Ovary (tissue), 9 donors: ENCODE measurements around the gene GNG8. TPM values are rescaled to one million over a fixed set of nuclear protein-coding genes. Genes with fewer than 3 reads are reported as not detected.

Experiments
- DNase-seq, 5 donors: peaks; one replicate each; pipeline ENCODE4 v3.0.0-alpha.2; 2019 to 2020
- H3K27ac ChIP-seq, 2 donors: fragments of 200-600 bp; one replicate each; pipeline versions ENCODE4 v1.5.1 to v1.8.0; 2019 to 2022
- H3K27me3 ChIP-seq: fragments of 200-600 bp; one replicate; pipeline ENCODE4 v1.8.0; 2022
- H3K36me3 ChIP-seq: fragments of 200-600 bp; sonication (generic); one replicate; pipeline ENCODE4 v1.5.1; 2019
- H3K4me1 ChIP-seq: one replicate; pipeline ENCODE4 v1.8.1; 2013; ENCODE audit warnings: mild to moderate bottlenecking, moderate library complexity; ENCODE audit not compliant: insufficient read depth
- H3K4me3 ChIP-seq: fragments of 200-600 bp; sonication (generic); one replicate; pipeline ENCODE4 v1.5.1; 2017
- H3K9me3 ChIP-seq, 2 donors: fragments of 200-600 bp in 1 of 2; sonication (generic) in 1 of 2; one replicate each; pipeline versions ENCODE4 v1.5.1 to v1.8.1; 2013 to 2019; ENCODE audit warnings: mild to moderate bottlenecking in 1 of 2, moderate library complexity in 1 of 2
- EP300 ChIP-seq: sonication (generic); formaldehyde crosslinking; IDR thresholded peaks from one replicate; pipeline ENCODE4 v1.6.1; 2017; ENCODE audit warnings: antibody characterized with exemption
- POLR2A ChIP-seq: fragments of 450-650 bp; IDR thresholded peaks from one replicate; pipeline ENCODE4 v1.6.1; 2017; ENCODE audit warnings: antibody characterized with exemption, mild to moderate bottlenecking, moderate library complexity
- WGBS, 3 donors: extraction: QIAGEN DNeasy Blood & Tissue Kit in 1 of 3; methylation state at CpG; one replicate each; pipeline versions ENCODE4 v1.1.5 to v1.1.7; 2013 to 2017; 5-methylcytosine and 5-hydroxymethylcytosine counted together
- intact Hi-C, 4 donors: fragments of 100-400 bp; cut with DNase I; formaldehyde crosslinking; loops; one replicate each; pipeline versions ENCODE4 v1.11.0 to v1.15.1; 2022 to 2023
- polyA plus RNA-seq, 2 donors: library from polyadenylated mRNA; stranded (reverse); fragments of 200-250 nt in 1 of 2; fragments of 350-450 nt in 1 of 2; fragmentation: Illumina TruSeq in 1 of 2; extraction: RNeasy Lipid Tissue Mini Kit (QIAGEN cat#74804) in 1 of 2; gene quantifications; one replicate each; pipeline ENCODE4 v1.2.3, GENCODE V29; 2013 to 2014
- total RNA-seq, 7 donors: library from RNA; depleted of rRNA in 2 of 7; stranded (reverse); fragments of >200 nt in 2 of 7; fragmentation: NEBNext Ultra II Directional in 3 of 7; extraction: Animal tissue kit (Norgen Biotek cat#: 25700) in 3 of 7; gene quantifications; one replicate each; pipeline versions ENCODE4 v1.1.0 to v1.2.4, GENCODE V29; 2016 to 2023
- TF ChIP-seq, protein P1 (sequence below), 3 donors: fragments of 450-650 bp in 2 of 3; fragments of 200-600 bp in 1 of 3; IDR thresholded peaks; one replicate each; pipeline versions ENCODE4 v1.5.1 to v1.8.0; 2016 to 2022; ENCODE audit warnings: antibody characterized with exemption in 3 of 3, mild to moderate bottlenecking in 1 of 3
- donor health status: DM: no; HTN: no; CAD: no; lungs with moderate emphysema.
- donor health status: DM: no; HTN: no; CAD: no.
- donor health status: Bipolar disorder and iron deficiency.
- donor health status: DM: yes; HTN: yes; CAD: no.
- donor health status: DM: no; HTN: no; CAD: no.
- donor health status: DM: yes; HTN: yes; CAD: no.

The GNG8 gene
- total and polyA plus RNA-seq, 9 donors: not detected

- Histone ChIP-seq H3K9me3 (no peaks in the 10 kb centered on the region), H3K27me3 (no peaks in the 10 kb centered on the region), H3K36me3 (no peaks in the 10 kb centered on the region), H3K4me1 (no peaks in the 10 kb centered on the region), H3K4me3 (no peak overlapping the region), H3K27ac (no peak overlapping the region)
- intact Hi-C loops: no loop called here
- 94 to 98% (median 94%) methylated on average over 5 of the region's 5 CpGs for WGBS, 3 donors
- TF ChIP-seq EP300 (no peak), POLR2A (no peak)
- TF ChIP-seq, protein P1, sequence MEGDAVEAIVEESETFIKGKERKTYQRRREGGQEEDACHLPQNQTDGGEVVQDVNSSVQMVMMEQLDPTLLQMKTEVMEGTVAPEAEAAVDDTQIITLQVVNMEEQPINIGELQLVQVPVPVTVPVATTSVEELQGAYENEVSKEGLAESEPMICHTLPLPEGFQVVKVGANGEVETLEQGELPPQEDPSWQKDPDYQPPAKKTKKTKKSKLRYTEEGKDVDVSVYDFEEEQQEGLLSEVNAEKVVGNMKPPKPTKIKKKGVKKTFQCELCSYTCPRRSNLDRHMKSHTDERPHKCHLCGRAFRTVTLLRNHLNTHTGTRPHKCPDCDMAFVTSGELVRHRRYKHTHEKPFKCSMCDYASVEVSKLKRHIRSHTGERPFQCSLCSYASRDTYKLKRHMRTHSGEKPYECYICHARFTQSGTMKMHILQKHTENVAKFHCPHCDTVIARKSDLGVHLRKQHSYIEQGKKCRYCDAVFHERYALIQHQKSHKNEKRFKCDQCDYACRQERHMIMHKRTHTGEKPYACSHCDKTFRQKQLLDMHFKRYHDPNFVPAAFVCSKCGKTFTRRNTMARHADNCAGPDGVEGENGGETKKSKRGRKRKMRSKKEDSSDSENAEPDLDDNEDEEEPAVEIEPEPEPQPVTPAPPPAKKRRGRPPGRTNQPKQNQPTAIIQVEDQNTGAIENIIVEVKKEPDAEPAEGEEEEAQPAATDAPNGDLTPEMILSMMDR (IDR thresholded peaks at IDR 0.05): no peak
- DNase-seq: no peak
Measured at GRCh38 chr19:46656541-46656940, 20.5 kb upstream of the GNG8 start.

DNA sequence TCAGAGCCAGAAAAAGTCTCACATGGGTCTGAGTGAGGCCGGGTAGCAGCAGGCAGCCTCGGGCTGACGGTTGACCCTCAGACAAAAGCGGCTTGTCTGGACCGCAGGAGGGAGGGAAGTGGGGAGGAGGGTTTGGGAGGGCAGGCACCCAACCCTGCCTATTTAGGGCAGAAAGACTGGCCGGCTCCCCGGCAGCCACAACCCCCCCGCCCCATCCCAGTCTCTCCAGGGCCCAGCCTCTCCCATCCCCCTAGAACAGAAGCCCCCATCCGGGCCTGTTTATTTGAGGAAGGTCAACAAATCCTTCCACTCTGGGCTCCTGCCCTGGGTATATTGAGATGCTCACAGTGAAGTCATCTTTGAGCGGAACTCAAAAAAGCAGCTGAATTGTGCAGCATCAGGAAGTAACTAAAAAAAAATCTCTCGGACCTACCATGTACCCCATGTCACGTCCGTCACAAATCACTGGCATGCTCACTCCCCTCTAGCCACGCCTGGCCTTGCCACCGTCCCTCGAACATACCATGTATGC, 18.7 kb upstream of the GNG8 start:
- no peak for DNase-seq
- WGBS, 3 donors: 49 to 60% (median 49%) methylated on average over 16 of the region's 16 CpGs
- peak overlapping the region in 1 of 2 donors; percentile 12 for H3K27ac ChIP-seq
- H3K4me1 ChIP-seq: no peaks in the 10 kb centered on the region
- TF ChIP-seq POLR2A (no peak), EP300 (no peak)
- TF ChIP-seq, protein P1 (IDR thresholded peaks at IDR 0.05): no peak
- H3K36me3 ChIP-seq: no peaks in the 10 kb centered on the region
- no peaks in the 10 kb centered on the region for H3K9me3 ChIP-seq
- H3K27me3 ChIP-seq: no peaks in the 10 kb centered on the region
- intact Hi-C loops: no loop called here
- H3K4me3 ChIP-seq: no peak overlapping the region

DNA sequence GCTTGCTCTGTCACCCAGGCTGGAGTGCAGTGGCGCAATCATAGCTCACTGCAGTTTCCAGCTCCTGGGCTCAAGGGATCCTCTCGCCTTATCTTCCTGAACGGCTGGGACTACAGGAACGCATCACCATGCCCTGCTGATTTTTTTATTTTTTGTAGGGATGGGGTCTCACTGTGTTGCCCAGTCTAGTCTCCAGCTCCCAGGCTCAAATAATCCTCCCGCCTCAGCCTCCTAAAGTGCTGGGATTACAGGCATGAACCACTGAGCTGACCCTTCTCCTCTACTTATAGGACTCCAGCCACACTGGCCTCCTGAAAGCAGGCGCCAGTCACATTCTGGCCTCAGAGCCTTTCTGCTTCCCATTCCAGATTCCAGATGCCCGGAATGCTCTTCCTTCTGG, 14.4 kb upstream of the GNG8 start:
- Histone ChIP-seq H3K27ac (no peak overlapping the region), H3K9me3 (no peaks in the 10 kb centered on the region), H3K36me3 (no peaks in the 10 kb centered on the region), H3K4me1 (peaks cover 3% of the 10 kb centered on the region), H3K4me3 (no peak overlapping the region), H3K27me3 (no peaks in the 10 kb centered on the region)
- no peak for TF ChIP-seq EP300
- TF ChIP-seq POLR2A: no peak
- TF ChIP-seq, protein P1 (IDR thresholded peaks at IDR 0.05): no peak
- 76 to 87% (median 86%) methylated on average over 7 of the region's 7 CpGs for WGBS, 3 donors
- intact Hi-C loops: no loop called here
- DNase-seq: no peak

- TF ChIP-seq, protein P1 (IDR thresholded peaks at IDR 0.05): no peak
- TF ChIP-seq EP300 (no peak), POLR2A (no peak)
- Histone ChIP-seq H3K27ac (no peak overlapping the region), H3K9me3 (no peaks in the 10 kb centered on the region), H3K4me3 (no peak overlapping the region), H3K36me3 (no peaks in the 10 kb centered on the region), H3K27me3 (no peaks in the 10 kb centered on the region), H3K4me1 (peaks cover 3% of the 10 kb centered on the region)
- intact Hi-C loops: no loop called here
- WGBS, 3 donors: 73 to 82% (median 78%) methylated on average over 118 to 144 of the region's 144 CpGs
- DNase-seq: no peak
Measured at GRCh38 chr19:46648961-46649960, 13.3 kb upstream of the GNG8 start.
